HG03039 (cell line): ENCODE results near the gene ABCC8.
"Not testable (repeated sequence)": the region's sequence is repeated elsewhere in the genome, so short reads cannot be mapped to it uniquely, and the experiment has no call there.

Experiments used
- ATAC-seq: cut with Tn5 transposase; IDR thresholded peaks from one replicate; pipeline ENCODE4 v1.9.1; 2021; ENCODE audit warnings: mild to moderate bottlenecking, moderate library complexity; ENCODE audit not compliant: unreplicated experiment

Gene ABCC8

GRCh38 chr11:17434108-17434507 is 42.5 kb downstream of the ABCC8 start:
- ATAC-seq, result no peak

DNA sequence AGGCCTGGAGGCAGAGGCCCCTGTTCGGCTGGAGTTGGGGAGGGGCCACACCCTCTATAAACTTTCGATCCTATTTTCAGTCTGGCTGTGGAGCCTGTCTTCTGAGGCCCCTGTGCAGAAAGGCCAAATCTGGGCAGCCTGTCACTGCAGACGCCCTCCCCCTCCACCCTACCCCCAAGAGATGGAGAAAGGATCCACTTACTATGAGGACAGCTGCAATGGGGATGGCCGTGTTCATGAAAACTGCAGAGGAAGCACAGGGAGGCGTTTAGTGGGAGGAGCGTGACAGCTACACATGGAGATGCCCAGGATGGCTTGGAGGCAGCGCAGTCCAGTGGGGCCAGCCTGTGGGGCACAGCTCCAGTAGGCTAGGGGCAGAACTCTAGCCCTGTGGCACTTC is 44.6 kb downstream of the ABCC8 start:
- ATAC-seq, result no peak

DNA sequence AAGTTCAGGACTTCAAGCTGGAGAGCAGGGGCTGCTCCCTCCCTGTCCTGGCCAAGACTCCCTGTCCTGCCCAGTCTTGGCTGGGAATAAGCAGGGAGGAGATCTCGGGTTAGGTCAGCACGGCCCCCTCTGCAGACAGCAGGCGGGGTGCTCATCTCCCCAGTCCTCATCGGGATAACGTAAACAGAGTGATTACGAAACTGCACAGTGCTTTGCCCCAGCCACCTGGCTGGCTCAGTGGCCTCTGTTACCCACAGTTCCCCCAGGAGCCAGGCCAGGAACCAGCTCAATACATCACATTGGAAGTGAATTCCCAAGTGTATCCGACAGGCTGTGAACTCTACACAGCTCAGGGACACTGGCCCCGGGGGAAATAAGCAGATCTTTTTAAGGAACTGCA is 45.5 kb downstream of the ABCC8 start:
- no peak for ATAC-seq

- no peak for ATAC-seq
These were observed 46.0 kb downstream of the ABCC8 start for GRCh38 chr11:17430616-17431015.

- ATAC-seq, result no peak
These were observed 47.7 kb downstream of the ABCC8 start for GRCh38 chr11:17428925-17429324.

- ATAC-seq, result no peak
These were observed 48.4 kb downstream of the ABCC8 start for GRCh38 chr11:17428261-17428660.

DNA sequence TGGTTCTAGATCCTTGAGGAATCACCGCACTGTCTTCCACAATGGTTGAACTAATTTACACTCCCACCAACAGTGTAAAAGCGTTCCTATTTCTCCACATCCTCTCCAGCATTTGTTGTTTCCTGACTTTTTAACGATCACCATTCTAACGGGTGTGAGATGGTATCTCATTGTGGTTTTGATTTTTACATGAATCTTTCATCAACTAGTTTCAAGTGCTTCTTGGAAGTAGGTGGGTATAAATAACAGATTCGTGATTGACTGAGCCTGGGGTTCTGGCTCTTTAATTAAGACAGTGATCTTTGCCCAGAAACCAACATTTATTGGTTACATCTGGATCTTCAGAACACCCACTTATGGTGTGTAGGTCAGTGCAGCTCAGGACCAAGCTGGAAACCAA is 50.4 kb downstream of the ABCC8 start:
- not testable (repeated sequence) for ATAC-seq

GRCh38 chr11:17423533-17424310 is 52.9 kb downstream of the ABCC8 start:
- no peak for ATAC-seq

DNA sequence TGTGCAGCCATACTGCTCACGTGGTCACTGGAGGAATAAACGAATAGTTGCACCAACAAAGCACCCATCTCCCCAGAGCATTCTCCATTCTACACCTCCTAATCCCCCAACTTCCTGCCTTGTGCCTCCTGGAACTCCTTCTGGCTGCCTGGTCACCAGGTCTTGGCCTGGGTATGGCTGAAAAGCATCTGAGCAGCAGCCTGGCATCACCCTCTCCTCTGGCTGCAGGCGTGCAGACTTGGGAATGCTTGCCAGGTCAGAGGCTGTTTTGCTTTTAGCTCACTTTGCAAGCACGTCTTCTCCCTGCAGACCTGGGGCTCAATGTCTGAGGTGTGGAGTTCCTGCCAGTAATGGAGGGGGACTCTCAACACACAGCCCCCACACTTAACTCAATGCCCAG is 54.9 kb downstream of the ABCC8 start:
- ATAC-seq, result no peak

GRCh38 chr11:17418444-17419081 is 58.1 kb downstream of the ABCC8 start:
- ATAC-seq, result no peak

DNA sequence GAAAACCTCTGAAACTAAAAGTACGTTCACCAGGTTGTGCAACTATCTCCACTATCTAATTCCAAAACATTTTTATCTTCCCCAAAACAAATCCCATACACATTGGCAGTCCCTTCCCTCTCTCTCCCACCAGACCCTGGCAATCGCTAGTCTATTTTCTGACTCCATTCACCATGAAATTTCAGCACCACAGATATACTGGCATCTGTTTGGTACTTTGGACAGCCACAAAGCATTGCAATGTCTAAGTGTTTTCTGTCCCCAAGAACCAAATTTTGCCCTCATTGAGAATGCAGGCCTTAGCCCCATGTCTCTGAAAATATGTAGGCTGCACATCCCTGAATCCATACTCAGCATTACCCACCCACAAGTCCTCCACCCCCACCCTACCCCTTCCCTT is 60.2 kb downstream of the ABCC8 start:
- no peak for ATAC-seq

GRCh38 chr11:17415523-17416104 is 61.0 kb downstream of the ABCC8 start:
- no peak for ATAC-seq

DNA sequence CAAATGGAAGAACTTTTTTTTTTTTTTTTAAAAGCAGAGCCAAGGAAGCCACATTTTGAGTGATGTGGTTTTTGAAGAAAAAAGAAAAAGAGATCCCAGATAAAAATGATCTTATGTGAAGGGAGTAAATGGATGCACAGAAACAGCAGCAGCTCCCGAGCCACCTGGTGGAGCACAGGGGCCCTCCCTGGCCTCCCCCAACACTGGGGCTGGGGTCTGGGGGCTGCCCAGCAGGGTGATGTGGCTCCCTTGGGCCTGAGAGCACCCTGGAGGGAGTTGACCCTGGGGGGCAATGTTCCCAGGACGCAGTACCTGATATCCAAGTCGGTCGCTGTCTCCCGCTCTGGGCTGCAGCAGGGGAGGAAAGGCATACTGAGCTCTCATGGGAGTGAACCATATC is 61.7 kb downstream of the ABCC8 start:
- ATAC-seq, result no peak

- no peak for ATAC-seq
These were observed 62.3 kb downstream of the ABCC8 start for GRCh38 chr11:17414317-17414737.

DNA sequence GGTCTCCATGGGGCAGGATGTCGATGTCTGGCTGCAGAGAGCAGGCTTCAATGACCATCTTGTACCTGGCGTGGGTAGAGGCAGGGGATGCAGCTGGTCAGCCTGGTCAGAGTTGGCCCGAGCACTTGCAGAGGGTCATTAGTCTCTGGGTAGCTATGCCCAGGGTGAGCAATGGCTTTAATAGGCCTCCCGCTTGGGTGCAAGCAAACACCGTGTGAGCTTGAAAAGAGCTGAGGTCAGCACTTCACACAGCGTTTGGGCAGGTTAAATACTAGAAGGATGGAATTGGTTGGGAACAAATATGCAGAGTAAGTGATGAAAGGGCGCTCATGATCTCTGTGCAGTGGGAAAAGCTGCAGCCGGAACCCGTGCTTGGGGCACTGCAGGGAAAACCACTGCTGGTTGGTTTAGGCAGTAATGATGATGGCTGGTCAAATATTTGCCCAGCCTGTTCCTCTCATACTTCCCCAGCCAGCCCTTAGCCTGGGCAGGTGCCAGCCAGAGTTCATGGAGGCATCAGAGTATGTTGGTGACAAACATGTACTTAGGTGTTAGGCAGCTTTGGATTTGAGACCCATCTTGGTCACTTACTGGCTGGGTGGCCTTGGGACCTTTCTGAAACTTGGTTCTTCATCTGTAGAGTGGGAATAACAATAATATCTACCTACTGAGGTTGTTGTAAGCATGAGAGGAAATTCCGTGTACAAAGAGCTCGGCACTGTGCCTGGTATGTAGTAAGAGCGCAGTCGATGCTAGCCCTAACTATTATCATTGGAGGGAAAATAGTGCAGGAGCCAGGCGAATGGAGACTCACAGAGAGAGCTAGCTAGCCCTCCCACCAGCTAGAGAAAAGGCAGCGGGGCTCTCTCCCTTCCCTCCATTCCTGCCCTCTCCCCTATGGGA is 63.0 kb downstream of the ABCC8 start:
- no peak for ATAC-seq

DNA sequence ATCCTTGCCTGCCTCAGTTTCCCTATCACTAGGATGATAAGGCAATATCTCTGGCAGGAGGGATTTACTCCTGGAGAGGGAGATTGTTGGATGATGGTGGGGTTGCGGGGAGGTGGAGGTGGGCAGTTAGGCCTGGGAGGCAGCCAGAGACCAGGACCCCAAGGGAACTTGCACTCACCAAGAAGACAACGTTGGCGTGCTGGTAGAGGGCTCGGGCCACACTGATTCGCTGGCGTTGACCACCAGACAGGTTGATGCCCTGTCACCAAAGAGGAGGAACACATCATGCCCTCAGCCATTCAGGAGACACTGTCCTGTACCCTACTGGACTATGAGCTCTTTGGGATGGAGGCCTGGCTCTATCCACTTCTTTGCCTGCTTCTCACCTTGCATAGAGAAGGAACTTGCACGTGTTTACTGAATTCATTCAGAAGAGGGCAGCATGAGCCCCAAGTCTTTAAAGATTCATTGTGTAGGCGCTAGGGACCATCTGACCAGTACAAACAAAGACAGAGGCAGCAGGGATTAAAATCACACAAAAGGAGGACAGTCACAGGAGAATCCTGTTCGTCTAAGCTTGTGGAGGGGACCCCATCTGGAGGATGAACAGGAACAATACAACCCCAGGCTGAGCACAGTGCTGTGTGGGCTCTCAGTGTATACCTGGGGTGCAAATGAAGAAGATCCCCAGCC is 64.0 kb downstream of the ABCC8 start:
- ATAC-seq, result no peak

DNA sequence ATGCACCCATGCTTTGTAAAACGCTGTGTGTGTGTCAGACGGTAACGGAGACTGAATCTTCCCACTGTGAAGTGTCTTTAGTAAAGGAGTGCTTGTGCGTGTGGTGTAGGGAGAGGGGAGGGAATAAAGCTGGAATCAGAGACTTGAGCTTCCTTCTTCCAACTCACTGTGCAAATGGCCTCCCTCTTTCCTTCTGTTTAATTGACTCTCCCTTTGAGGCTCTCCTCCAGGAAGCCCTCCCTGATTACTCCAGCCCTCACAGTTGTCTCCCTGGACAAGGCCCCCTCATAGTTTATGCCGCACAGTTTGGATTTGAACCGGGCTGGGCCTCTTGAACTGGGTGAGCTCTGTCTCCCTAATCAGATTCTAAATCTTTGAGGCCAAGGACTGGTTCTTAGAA is 65.2 kb downstream of the ABCC8 start:
- no peak for ATAC-seq

DNA sequence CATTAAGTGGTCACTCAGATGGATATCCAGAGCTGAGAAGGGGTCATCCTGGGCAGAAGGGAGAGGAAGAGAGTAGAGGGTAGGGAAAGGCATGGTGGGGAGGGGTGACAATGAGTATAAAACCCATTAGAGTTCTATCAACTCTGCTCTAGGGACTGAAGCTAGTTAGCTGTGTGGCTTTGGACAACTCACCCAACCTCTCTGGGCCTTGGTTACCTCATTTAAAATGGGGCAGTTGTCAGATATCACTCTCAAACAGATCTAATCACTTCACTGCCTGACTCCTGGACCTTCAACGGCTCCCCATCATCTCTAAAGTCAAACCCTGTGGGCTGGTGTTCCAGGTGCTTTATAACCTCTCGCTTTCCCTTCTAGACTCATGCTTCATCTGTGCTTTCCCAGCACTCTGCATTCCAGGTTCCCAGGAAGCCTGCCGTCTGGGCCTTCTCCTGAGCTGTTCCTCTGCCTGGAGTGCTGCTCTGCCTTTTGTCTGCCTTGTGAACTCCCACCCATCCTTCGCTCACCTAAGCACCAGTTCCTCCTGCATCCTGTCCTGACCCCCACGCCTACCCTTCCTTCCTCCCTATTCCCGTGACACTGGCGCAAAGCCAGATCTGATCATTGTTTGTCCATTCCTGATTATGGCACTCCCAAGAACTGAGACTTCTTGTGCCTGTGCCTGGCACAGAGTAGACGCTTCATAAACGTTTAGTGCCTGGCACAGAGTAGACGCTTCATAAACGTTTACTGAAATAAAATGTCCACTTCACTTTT is 65.9 kb downstream of the ABCC8 start:
- ATAC-seq, result no peak

GRCh38 chr11:17408641-17409040 is 68.0 kb downstream of the ABCC8 start:
- no peak for ATAC-seq

DNA sequence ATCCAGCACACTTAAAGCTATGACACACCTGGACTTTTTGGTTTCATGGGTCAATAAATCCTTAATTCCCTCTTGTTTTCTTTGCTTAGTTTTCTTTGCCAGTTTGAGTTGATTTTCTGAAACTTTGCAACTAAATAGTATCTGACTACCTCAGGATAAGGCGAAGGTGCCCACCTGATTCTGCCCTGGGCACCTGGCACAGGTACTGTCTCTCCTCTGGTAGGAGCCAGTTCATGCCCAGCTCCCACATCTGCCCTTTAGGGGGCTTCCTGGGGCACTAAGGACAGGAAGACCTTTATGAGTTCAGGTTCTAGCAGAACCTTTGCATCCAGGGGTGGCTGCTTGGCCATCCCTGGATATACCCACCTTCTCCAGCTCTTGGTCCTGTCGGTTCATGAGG is 68.6 kb downstream of the ABCC8 start:
- ATAC-seq, result no peak
